KMS-11 (cell line): Measurements from ENCODE around the gene HELB.

Experiments used
- H2AFZ ChIP-seq: fragments of 200-600 bp; sonication (generic); 2 replicates; pipeline ENCODE4 v1.6.1; 2016; ENCODE audit warnings: antibody characterized with exemption, mixed run types, low read depth
- H3K27ac ChIP-seq: fragments of 200-600 bp; sonication (generic); 2 replicates; pipeline ENCODE4 v1.6.1; 2016; ENCODE audit warnings: mild to moderate bottlenecking, mixed run types
- H3K27me3 ChIP-seq: fragments of 200-600 bp; sonication (generic); 2 replicates; pipeline ENCODE4 v1.6.1; 2017; ENCODE audit warnings: mild to moderate bottlenecking, low read depth, mixed run types, moderate library complexity; ENCODE audit not compliant: insufficient read depth
- H3K36me3 ChIP-seq: fragments of 200-600 bp; sonication (generic); 2 replicates; pipeline ENCODE4 v1.6.1; 2017; ENCODE audit warnings: mild to moderate bottlenecking, mixed run types; ENCODE audit not compliant: insufficient read depth
- H3K4me1 ChIP-seq: fragments of 200-600 bp; sonication (generic); 2 replicates; pipeline ENCODE4 v1.6.1; 2016; ENCODE audit warnings: mild to moderate bottlenecking, low read depth, mixed run types; ENCODE audit not compliant: poor library complexity, severe bottlenecking
- H3K4me2 ChIP-seq: fragments of 200-600 bp; sonication (generic); 2 replicates; pipeline ENCODE4 v1.7.0; 2016; ENCODE audit warnings: mild to moderate bottlenecking, mixed run types
- H3K4me3 ChIP-seq: fragments of 200-600 bp; sonication (generic); IDR thresholded peaks from 2 replicates; pipeline ENCODE4 v1.6.1; 2017; ENCODE audit warnings: low read depth, low read length, mixed read lengths; ENCODE audit not compliant: insufficient read depth
- H3K79me2 ChIP-seq: fragments of 200-600 bp; sonication (generic); 2 replicates; pipeline ENCODE4 v1.6.1; 2016; ENCODE audit warnings: low read depth, mixed run types; ENCODE audit not compliant: insufficient read depth
- H3K9ac ChIP-seq: fragments of 200-600 bp; sonication (generic); 2 replicates; pipeline ENCODE4 v1.6.1; 2016; ENCODE audit warnings: mild to moderate bottlenecking, mixed run types
- H4K20me1 ChIP-seq: fragments of 200-600 bp; sonication (generic); 2 replicates; pipeline ENCODE4 v1.6.1; 2016; ENCODE audit warnings: mild to moderate bottlenecking, mixed run types; ENCODE audit not compliant: insufficient read depth
- CTCF ChIP-seq: fragments of 200-600 bp; sonication (generic); conservative IDR thresholded peaks from 2 replicates; pipeline ENCODE4 v1.6.1; 2017; ENCODE audit warnings: low read depth, mild to moderate bottlenecking, antibody characterized with exemption, low read length, moderate library complexity, mixed read lengths

Gene HELB

DNA sequence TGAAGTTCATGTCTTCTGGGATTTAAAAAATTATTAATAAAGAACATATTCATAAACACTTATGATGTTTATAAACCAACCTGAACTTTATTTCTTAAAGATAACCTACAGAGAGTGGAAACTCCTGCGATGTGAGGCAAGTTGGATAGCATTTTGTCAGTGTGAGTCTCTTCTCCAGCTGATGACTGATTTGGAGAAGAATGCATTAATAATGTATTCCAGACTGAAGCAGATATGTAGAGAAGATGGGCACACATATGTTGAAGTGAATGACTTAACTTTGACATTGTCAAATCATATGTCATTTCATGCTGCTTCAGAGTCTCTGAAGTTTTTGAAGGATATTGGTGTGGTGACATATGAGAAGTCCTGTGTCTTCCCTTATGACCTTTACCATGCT is 7.3 kb downstream of the HELB start:
- Histone ChIP-seq H2AFZ (no peak overlapping the region), H3K4me2 (no peak overlapping the region), H3K27ac (no peak overlapping the region), H3K9ac (no peak overlapping the region), H4K20me1 (no peaks in the 10 kb centered on the region), H3K4me1 (peaks cover 5% of the 10 kb centered on the region), H3K27me3 (no peaks in the 10 kb centered on the region), H3K4me3 (no peak overlapping the region), H3K79me2 (peaks cover 10% of the 10 kb centered on the region; the same call in 1 of the 2 replicates), H3K36me3 (no peaks in the 10 kb centered on the region; the same call in 1 of the 2 replicates)
- TF ChIP-seq CTCF: no peak

GRCh38 chr12:66312189-66312588 is 9.9 kb downstream of the HELB start:
- H3K4me3 ChIP-seq: no peak overlapping the region
- H3K27ac ChIP-seq: no peak overlapping the region
- TF ChIP-seq CTCF: no peak
- H3K4me1 ChIP-seq: no peaks in the 10 kb centered on the region
- no peaks in the 10 kb centered on the region for H3K27me3 ChIP-seq
- H4K20me1 ChIP-seq: no peaks in the 10 kb centered on the region
- no peak overlapping the region for H2AFZ ChIP-seq
- no peaks in the 10 kb centered on the region for H3K79me2 ChIP-seq
- H3K4me2 ChIP-seq: no peak overlapping the region
- no peak overlapping the region for H3K9ac ChIP-seq
- peaks cover 2% of the 10 kb centered on the region; the same call in 1 of the 2 replicates for H3K36me3 ChIP-seq

DNA sequence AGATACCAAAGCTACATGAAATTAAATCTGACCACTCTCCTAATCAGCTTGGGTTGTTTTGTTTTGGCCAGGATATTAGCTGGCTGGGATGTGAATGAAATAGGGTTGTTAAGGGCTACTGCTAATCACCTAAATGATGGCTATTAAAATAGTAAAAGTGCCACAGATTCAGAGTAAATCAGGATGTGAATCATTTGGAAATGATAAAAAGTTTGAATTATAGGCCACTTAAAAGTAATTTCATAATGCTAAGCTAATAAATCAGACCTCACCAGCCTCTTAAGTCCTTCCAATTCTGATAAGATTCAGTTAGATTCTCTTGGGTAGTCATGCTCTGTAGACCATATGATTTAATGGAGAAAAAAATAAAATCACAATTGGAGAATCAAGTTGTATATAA is 12.0 kb downstream of the HELB start:
- H3K27ac ChIP-seq: no peak overlapping the region
- no peak overlapping the region for H3K4me3 ChIP-seq
- H3K79me2 ChIP-seq: no peaks in the 10 kb centered on the region
- H3K9ac ChIP-seq: no peak overlapping the region
- no peaks in the 10 kb centered on the region for H3K4me1 ChIP-seq
- H3K27me3 ChIP-seq: no peaks in the 10 kb centered on the region
- no peak overlapping the region for H2AFZ ChIP-seq
- H4K20me1 ChIP-seq: no peaks in the 10 kb centered on the region
- H3K4me2 ChIP-seq: no peak overlapping the region
- no peak for TF ChIP-seq CTCF
- peaks cover 2% of the 10 kb centered on the region; the same call in 1 of the 2 replicates for H3K36me3 ChIP-seq

DNA sequence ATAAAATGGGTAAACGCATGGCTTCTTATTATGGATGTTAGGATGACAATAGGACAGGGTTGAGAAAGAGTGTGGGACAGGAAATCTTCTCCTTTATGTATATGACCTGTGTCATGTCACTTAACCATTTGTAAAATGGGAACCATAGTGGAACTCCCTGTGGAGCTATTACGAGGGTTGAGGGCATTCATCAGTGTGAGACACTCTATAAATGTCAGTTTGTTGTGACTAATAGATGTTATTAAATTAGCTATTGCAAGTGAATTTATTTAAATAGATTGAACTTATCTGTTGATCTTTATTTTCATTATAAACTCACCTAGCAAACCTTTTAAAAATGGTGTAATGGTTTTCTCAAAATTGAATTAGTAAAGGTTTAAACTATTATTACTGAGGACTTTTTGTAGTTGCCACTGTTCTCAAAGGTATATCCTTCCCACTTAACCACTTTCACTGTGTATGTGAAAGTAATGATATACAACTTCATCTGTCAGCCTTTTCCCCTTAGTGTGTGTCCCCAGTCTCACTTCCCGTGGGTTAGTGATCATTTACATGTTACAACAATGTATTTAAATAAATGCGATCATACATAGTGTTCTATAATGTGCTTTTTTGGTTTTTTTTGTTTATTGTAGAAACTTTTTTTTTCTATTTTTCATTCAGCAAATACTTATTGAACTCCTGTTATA is 17.1 kb downstream of the HELB start:
- TF ChIP-seq CTCF: no peak
- no peak overlapping the region for H3K27ac ChIP-seq
- H3K79me2 ChIP-seq: no peaks in the 10 kb centered on the region; the same call in 1 of the 2 replicates
- no peak overlapping the region for H3K4me2 ChIP-seq
- no peak overlapping the region for H3K9ac ChIP-seq
- H3K27me3 ChIP-seq: no peaks in the 10 kb centered on the region
- no peak overlapping the region for H3K4me3 ChIP-seq
- H3K4me1 ChIP-seq: no peaks in the 10 kb centered on the region
- no peak overlapping the region for H2AFZ ChIP-seq
- H3K36me3 ChIP-seq: peaks cover 2% of the 10 kb centered on the region; the same call in 1 of the 2 replicates
- H4K20me1 ChIP-seq: no peaks in the 10 kb centered on the region
